ENCODE measurements around the gene SPARC.

The SPARC gene

DNA sequence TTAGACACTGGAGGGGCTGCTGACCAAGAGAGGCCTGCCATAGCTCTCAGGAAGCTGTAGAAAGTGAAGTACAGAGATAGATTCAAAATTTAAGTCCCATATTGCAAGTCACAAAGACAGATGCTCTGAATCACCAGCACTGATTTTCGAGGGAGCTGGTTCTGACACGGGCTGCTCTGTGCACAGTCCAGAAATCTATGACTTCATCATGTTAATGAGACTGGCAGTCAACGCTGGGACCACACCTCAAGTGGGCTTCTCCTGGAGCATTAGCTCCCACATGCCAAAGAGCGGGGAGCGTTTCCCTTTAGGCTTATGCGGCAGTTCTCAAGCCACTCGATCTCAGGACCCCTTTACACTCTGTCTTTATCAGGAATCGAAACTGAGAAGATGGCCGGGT lies 61.4 kb downstream of the SPARC start:
- no peak overlapping the region for H3K4me3 ChIP-seq (ENCODE audit: low read depth, low read length)

DNA sequence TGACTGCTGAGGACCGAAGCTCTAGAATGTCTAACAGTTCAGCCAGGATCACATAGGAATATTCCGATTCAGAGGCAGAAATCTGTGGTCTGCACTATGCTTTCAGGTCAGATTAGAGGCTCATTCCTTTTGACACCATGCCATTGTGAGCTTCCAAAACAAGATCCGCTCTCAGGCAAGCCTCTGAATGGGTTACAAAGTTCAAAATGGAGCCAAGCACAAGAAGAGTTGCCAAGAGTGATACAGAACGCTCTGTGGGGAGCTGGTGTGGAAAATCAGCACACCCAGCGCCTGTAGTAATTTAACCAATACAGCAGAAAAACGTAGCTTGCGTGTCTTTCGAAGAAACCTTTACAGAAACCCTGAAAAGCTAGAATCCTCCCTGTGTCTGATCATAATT lies 62.2 kb downstream of the SPARC start:
- H3K4me3 ChIP-seq (ENCODE audit: low read depth, low read length) = no peak overlapping the region

DNA sequence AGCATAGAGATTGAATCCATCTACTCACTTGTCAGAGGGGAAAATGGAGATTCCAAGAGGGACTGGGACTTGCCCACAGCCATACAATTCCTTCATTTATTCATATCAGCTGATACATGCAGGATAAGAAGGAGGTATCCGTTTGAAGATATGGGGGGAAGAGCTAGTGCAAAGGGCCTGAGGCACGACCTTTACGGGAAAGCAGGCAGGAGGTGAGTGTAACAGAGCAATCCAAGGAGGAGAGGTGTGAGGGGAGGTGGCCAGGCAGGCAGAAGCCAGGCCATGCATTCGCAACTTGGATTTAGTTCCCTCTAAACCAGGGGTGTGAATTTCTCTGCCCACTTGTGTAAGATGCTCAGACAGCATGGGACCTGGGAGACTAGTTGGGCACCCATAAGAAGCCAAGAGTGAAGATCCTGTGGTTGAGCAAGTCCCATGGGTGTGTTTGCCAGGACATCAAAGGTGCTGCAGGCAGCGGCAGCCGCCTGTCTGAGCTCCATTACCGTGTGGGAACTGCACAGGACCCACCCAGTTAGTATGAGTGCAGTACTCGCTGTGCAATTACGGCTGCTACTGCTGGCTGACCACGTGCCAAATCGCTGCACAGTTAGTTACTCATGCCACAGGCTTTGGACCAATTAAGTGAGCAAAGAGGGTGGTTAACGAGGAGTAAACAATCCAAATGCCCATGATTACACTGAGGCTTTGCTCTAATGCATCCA lies 64.2 kb downstream of the SPARC start:
- no peak overlapping the region for H3K4me3 ChIP-seq (ENCODE audit: low read depth, low read length)

DNA sequence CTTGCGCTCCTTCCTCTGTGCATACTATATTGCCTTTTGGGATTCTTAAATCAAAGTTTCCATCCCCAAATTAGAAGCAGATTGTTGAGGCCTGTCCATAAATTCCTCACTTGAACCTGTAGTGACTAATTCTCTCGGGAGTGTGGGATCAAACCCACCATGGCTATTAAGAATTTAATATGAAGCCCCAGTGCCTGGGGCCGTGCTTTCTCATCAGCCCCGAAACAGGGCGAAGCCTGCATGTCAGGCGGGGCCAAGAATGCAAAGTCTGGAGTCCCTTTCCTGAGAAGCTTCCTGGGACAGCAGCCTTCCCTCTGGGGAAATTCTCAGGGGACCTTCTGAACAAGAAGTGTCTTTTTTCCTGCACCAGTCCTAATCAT lies 66.3 kb downstream of the SPARC start:
- no peak overlapping the region for H3K4me3 ChIP-seq (ENCODE audit: low read depth, low read length)

DNA sequence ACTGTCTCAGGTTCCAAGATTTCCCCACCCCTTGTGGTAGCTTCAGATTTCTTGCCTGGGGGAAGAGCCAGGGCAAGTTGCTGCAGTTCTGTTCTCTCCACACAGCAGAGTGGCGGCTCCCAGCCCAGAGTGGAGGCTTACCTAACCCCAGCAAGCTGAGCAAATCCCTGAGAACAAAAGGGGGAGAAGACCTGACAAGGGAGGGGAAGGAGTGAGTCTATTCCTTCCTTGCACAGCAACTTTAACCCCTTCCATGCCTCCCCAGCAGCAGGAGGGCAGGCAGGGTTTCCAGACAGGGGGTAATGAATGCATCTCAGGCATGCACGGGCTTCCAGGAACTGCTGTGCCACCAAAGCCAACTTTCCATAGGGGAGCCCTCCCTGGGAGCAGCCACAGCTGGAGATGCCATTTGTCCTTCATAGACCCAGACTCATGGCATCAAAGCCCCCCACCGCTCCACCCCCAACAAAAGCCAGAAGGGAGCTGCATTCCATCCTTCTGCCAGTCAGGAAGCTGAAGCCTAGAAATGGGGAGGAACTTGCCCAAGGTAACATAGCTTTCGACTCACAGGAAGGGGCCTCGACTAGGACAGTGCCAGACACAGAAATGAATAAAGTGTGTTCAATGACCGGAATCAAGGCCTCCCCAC lies 66.8 kb downstream of the SPARC start:
- H3K4me3 ChIP-seq (ENCODE audit: low read depth, low read length) = no peak overlapping the region

DNA sequence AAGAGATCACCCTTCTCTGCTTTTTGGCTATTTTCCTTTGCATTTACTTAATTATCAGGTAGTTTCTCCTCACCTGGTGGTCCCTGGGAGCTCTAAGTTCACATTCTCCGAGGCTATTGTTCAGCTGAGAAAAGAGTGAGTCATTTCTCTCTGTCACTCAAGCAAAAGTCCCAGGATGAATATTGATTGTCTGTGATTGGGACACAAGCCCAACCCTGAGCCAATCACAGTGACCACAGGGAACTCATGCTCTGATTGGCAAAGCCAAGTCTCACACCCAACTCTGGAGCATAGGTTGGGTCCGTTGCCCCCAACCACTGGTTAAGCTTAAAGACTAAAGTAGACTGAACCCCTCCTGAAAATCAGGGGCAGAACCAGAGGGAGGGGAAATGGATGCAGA lies 67.8 kb downstream of the SPARC start:
- H3K4me3 ChIP-seq (ENCODE audit: low read depth, low read length) = no peak overlapping the region

DNA sequence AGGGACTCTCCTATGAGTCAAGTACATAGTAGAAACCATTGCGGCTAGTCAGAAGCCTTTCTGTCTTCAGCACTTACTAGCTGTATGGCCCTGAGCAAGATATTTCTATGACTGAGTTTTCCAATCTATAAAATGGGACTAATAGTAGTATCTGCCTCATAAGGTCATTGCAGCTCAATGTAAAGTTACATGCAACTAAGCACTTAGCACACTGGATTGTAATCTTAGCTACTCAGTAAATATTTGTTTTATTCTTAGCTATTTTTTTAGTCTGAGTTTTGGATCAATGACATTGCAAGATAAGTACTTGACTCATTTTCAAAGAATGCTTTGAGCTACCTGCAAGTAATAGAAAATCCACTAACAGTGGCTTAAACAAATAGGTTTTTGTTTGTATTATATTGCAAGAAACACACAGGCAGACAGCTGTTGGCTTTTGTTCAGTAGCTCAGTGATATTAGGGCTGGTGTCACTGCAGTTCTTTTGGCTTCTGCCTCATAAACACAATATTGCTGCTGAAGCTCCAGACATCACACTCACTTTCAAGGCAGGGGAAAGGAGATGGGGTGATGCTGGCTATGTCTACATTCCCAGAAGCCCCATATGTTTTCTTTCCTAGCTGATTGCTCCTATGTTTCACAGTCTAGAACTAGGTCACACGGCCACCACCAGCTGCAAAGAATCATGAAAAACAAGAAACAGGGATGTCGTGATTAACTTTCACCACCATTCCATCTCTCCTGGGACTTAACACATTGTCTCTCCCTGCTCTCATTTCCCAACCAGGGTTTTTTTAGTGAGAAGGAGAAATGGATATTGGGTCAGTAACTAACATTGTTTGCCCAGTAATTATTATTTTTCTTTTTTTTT lies 68.6 kb downstream of the SPARC start:
- H3K4me3 ChIP-seq (ENCODE audit: low read depth, low read length) = no peak overlapping the region

DNA sequence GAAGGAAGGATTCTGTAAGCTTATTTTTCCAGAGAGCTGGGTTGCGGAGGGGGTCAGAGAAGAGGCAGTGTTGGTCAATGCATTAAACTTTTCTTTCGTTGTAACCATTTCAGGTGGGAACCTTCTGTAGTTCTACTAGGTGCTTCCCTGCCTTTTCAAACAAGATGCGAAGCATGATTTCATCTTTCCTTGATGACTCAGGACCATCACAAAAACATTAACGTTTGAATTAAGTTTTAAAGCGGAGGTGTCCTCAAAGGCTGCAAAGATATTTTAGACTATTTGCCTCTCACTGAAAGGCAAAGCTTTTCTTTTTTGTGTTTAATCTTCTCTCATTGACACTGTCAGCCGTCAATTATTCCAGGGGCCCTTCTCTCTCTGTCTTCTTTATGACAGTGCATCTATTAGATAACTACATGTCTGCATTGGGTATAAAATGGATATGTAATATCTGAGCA lies 69.3 kb downstream of the SPARC start:
- no peak overlapping the region for H3K4me3 ChIP-seq (ENCODE audit: low read depth, low read length)

DNA sequence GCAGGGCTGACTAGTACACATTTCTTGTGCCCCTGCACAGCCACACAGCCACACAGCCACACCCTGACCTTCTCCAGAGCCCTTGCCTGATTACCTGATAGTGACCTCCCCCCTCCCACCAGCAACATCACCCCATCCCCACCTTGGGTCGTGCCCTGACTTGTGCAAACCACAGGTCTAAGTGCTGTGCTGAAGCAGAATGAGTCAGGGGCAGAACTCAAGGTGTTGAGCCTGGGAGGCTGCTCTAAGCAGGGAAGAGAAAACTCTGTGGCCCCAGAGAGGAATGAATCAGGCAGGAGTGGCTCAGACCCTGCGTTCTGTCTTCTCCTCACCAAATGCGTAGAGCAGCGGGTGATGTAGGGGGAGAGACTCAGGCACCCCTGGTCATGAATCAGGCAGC lies 71.3 kb downstream of the SPARC start:
- no peak overlapping the region for H3K4me3 ChIP-seq (ENCODE audit: low read depth, low read length)

DNA sequence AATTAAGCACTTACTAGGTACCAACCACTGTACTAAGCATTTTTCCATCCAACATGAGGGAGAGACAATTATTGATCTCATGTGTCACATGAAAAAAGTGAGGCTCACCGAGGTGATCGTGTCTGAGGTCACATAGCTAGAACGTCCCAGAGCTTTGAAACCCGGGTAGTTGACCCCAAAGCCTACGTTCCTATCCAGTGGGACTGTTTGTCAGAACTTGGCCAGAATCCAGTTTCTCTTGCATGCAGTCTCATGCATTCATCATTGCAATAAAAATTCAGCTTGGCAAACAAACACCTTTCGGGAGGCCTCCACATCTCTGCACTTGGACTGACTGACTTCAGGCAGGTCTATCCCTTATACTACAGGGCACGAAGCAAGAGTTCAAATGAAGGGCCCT lies 72.2 kb downstream of the SPARC start:
- H3K4me3 ChIP-seq (ENCODE audit: low read depth, low read length) = no peak overlapping the region

DNA sequence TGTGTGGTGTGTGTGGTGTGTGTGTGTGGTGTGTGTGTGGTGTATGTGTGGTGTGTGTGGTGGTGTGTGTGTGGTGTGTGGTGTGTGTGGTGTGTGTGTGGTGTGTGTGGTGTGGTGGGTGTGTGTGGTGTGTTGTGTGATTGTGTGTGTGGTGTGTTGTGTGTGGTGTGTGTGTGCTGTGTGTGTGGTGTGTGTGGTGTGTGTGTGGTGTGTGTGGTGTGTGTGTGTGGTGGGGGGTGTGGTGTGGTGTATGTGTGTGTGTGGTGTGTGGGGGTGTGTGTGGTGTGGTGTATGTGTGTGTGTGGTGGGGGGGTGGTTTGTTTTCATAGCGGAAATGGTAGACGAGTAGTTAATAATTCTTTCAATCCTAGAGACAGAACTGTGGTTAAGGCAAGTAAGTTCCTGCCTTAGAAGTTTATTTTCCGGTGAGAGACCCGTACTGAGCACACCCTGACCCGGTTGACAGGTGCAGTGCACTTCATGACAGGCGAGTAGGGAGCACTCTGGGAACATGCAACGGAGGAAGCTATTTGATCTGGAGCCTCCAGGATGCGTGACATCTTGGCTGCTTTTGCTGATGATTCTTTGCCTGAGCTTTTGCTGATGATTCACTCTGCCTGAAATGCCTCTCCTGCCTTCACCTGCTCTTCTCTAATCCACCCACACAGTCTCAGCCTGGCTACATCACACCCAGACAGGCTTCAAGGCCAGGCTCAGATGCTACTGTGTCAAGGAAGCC lies 73.9 kb downstream of the SPARC start:
- no peak overlapping the region for H3K4me3 ChIP-seq (ENCODE audit: low read depth, low read length)

DNA sequence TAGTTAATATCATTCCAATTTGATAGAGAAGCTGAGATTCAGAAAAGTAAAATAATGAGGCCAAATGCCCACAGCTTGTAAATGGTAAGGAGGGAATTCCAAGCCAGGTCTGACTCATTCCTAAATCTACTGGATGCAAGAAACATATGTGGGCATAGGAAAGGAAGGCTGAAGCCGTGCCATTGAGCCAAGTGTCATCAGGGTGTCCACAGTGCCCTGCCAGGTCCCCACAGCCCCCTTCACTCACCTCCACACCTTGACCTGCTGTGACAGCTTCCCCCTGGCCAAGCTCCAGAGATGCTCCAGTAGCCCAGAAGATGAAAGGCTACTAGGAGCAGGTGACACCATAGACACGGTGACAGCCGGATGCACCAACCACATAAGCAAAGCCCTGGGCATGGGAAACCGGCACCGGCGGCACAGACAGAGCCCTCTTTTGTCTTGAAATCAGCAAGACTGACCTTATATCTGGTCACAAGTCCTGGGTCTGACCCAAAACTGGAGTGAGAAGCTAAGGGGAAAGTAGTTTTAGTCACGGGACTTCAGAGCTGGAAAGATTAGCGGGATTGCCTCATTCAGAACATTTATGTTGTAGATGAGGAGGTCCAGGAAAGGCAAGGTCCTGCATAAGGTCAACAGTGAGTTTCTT lies 75.5 kb downstream of the SPARC start:
- no peak overlapping the region for H3K4me3 ChIP-seq (ENCODE audit: low read depth, low read length)

Data from iPS-11a (cell line).